Measurements from ENCODE around the gene TMEM39A.

GRCh38 chr3:119498186-119499011 lies 35.0 kb upstream of the TMEM39A start, which contains the start of gene TIMMDC1:
- no peak for TF ChIP-seq CTCF (IDR thresholded peaks at IDR 0.05)
- peak; percentile 76 to 85 for TF ChIP-seq POLR2A (IDR thresholded peaks at IDR 0.05)

All from Peyer's patch (tissue), 4 donors.